WTC11 (cell line): ENCODE results near the gene C1orf115.

ENCODE experiments used
- ATF1 ChIP-seq: sonication (generic); formaldehyde crosslinking; IDR thresholded peaks from 2 replicates; pipeline ENCODE4 v1.8.1; 2023; ENCODE audit warnings: mild to moderate bottlenecking, moderate library complexity, missing genetic modification reagents
- CBFB ChIP-seq: sonication (generic); formaldehyde crosslinking; IDR thresholded peaks from 2 replicates; pipeline ENCODE4 v1.8.1; 2022; ENCODE audit warnings: mild to moderate bottlenecking, low read depth, missing genetic modification reagents
- CREB1 ChIP-seq: sonication (generic); formaldehyde crosslinking; IDR thresholded peaks from 2 replicates; pipeline ENCODE4 v1.8.0; 2023; ENCODE audit warnings: mild to moderate bottlenecking, missing genetic modification reagents
- CTCF ChIP-seq: fragments of 200-600 bp; IDR thresholded peaks from 2 replicates; pipeline ENCODE4 v1.8.0; 2022; ENCODE audit warnings: antibody characterized with exemption
- HMGXB4 ChIP-seq: sonication (generic); formaldehyde crosslinking; IDR thresholded peaks from 2 replicates; pipeline ENCODE4 v1.8.1; 2023; ENCODE audit warnings: mild to moderate bottlenecking, moderate library complexity, missing genetic modification reagents
- JUN ChIP-seq: sonication (generic); formaldehyde crosslinking; IDR thresholded peaks from 2 replicates; pipeline ENCODE4 v1.8.0; 2023; ENCODE audit warnings: mild to moderate bottlenecking, missing genetic modification reagents
- NFYB ChIP-seq: sonication (generic); formaldehyde crosslinking; conservative IDR thresholded peaks from 2 replicates; pipeline ENCODE4 v1.8.0; 2022; ENCODE audit warnings: low read depth, missing genetic modification reagents
- USF2 ChIP-seq: sonication (generic); formaldehyde crosslinking; IDR thresholded peaks from 2 replicates; pipeline ENCODE4 v1.8.1; 2023; ENCODE audit warnings: mild to moderate bottlenecking, missing genetic modification reagents, moderate library complexity
- ZNF121 ChIP-seq: sonication (generic); formaldehyde crosslinking; IDR thresholded peaks from 2 replicates; pipeline ENCODE4 v1.8.0; 2023; ENCODE audit warnings: missing genetic modification reagents
- ZSCAN18 ChIP-seq: fragments of 250-450 bp; sonication (Bioruptor Pico); IDR thresholded peaks from 2 replicates; pipeline ENCODE4 v2.1.2; 2022; ENCODE audit warnings: mild to moderate bottlenecking, moderate library complexity

GRCh38 chr1:220748089-220748934 lies 58.1 kb downstream of the C1orf115 start, which contains the start of gene MTARC2:
- no peak for TF ChIP-seq CTCF
- TF ChIP-seq CREB1 (CRISPR knock-in tag), result no peak; the same call in 1 of the 2 replicates
- TF ChIP-seq USF2 (CRISPR knock-in tag), result no peak
- TF ChIP-seq ATF1 (CRISPR knock-in tag), result no peak
- peak; percentile 79; the same call in 1 of the 2 replicates for TF ChIP-seq JUN
- no peak for TF ChIP-seq CBFB
- TF ChIP-seq ZSCAN18 (CRISPR knock-in tag), result no peak
- TF ChIP-seq ZNF121, result peak; percentile 49; the same call in 1 of the 2 replicates
- no peak for TF ChIP-seq NFYB (CRISPR knock-in tag)
- peak; percentile 64 for TF ChIP-seq HMGXB4
